ENCODE measurements around the gene GRIN1. TPM values are rescaled to one million over a fixed set of nuclear protein-coding genes. Genes with fewer than 3 reads are reported as not detected.

The GRIN1 gene
- total and polyA plus RNA-seq, 12 donors, result not detected

- no peak overlapping the region for H3K4me3 ChIP-seq
- DNase-seq (no peak), ATAC-seq (no peak)
- intact Hi-C loops (cut with DNase I), result loop anchor here in 1 of 10 donors (5.0 kb wide), 1 partner anchor 34 kb away; no protein-coding TSS in a partner anchor
- WGBS, 2 donors, result 54 to 77% methylated on average over 4 of the region's 4 CpGs
- no peak for TF ChIP-seq CTCF (IDR thresholded peaks at IDR 0.05)
- H3K27me3 ChIP-seq, result peaks cover 32 to 88% (median 82%) of the 10 kb centered on the region in 7 donors
- no peak overlapping the region for H3K27ac ChIP-seq
- peaks cover 0 to 6% (median 5%) of the 10 kb centered on the region in 9 donors for H3K4me1 ChIP-seq
- H3K9me3 ChIP-seq, result no peaks in the 10 kb centered on the region
- H3K36me3 ChIP-seq, result no peaks in the 10 kb centered on the region
These were observed 4.5 kb downstream of the GRIN1 start for GRCh38 chr9:137143459-137143858.

- ATAC-seq (no peak), DNase-seq (no peak)
- WGBS, 2 donors, result 48 to 54% methylated on average over 46 to 49 of the region's 49 CpGs
- Histone ChIP-seq H3K36me3 (no peaks in the 10 kb centered on the region), H3K27me3 (peaks cover 11 to 76% (median 59%) of the 10 kb centered on the region in 7 donors), H3K4me3 (no peak overlapping the region), H3K9me3 (no peaks in the 10 kb centered on the region), H3K4me1 (no peaks in the 10 kb centered on the region), H3K27ac (no peak overlapping the region)
- TF ChIP-seq CTCF (IDR thresholded peaks at IDR 0.05), result no peak
- intact Hi-C loops (cut with DNase I), result no loop called here
These were observed 7.0 kb downstream of the GRIN1 start for GRCh38 chr9:137145731-137146526.

GRCh38 chr9:137146527-137146918 lies 7.6 kb downstream of the GRIN1 start:
- no peak overlapping the region for H3K4me3 ChIP-seq
- no peak for ATAC-seq
- H3K9me3 ChIP-seq, result no peaks in the 10 kb centered on the region
- H3K36me3 ChIP-seq, result no peaks in the 10 kb centered on the region
- intact Hi-C loops (cut with DNase I), result no loop called here
- WGBS, 2 donors, result 56 to 59% methylated on average over 9 of the region's 9 CpGs
- DNase-seq, result no peak
- TF ChIP-seq CTCF (IDR thresholded peaks at IDR 0.05), result no peak
- H3K27me3 ChIP-seq, result peaks cover 8 to 70% (median 53%) of the 10 kb centered on the region in 7 donors
- H3K27ac ChIP-seq, result no peak overlapping the region
- H3K4me1 ChIP-seq, result no peaks in the 10 kb centered on the region

- 87 to 89% methylated on average over 23 to 26 of the region's 26 CpGs for WGBS, 2 donors
- Histone ChIP-seq H3K4me3 (no peak overlapping the region), H3K27me3 (peaks cover 4 to 63% (median 46%) of the 10 kb centered on the region in 7 donors), H3K27ac (no peak overlapping the region), H3K4me1 (no peaks in the 10 kb centered on the region), H3K36me3 (no peaks in the 10 kb centered on the region), H3K9me3 (no peaks in the 10 kb centered on the region)
- intact Hi-C loops (cut with DNase I), result no loop called here
- no peak for TF ChIP-seq CTCF (IDR thresholded peaks at IDR 0.05)
- ATAC-seq (no peak), DNase-seq (no peak)
These were observed 8.3 kb downstream of the GRIN1 start for GRCh38 chr9:137147091-137147792.
